Prostate gland (tissue), 2 donors: ENCODE data around the gene UBR4. TPM values are rescaled to one million over a fixed set of nuclear protein-coding genes. Genes with fewer than 3 reads are reported as not detected.
A peak's percentile ranks its signal among the peaks of the same experiment; 100 is the strongest.

Experiments used
- DNase-seq: peaks from one replicate; pipeline ENCODE4 v3.0.0-alpha.2; 2019; ENCODE audit warnings: low spot score
- H3K27ac ChIP-seq, 2 donors: fragments of 200-600 bp; sonication (generic); 2 replicates each; pipeline ENCODE4 v1.5.1; 2017 to 2019
- H3K27me3 ChIP-seq: fragments of 200-600 bp; sonication (generic); replicated peaks from 2 replicates; pipeline ENCODE4 v1.5.1; 2019; ENCODE audit not compliant: insufficient read depth
- H3K36me3 ChIP-seq, 2 donors: fragments of 200-600 bp; sonication (generic); 1 replicate in 1 of 2; 2 replicates in 1 of 2; pipeline versions ENCODE4 v1.5.1 to v1.8.1; 2017 to 2019
- H3K4me1 ChIP-seq: fragments of 200-600 bp; sonication (generic); replicated peaks from 2 replicates; pipeline ENCODE4 v1.5.1; 2019
- H3K4me3 ChIP-seq, 2 donors: fragments of 200-600 bp; sonication (generic); 2 replicates each; pipeline ENCODE4 v1.5.1; 2017 to 2019
- H3K9me3 ChIP-seq: fragments of 200-600 bp; sonication (generic); 2 replicates; pipeline ENCODE4 v1.5.1; 2017
- CTCF ChIP-seq, 4 experiments: fragments of 200-600 bp in 2 of 4; fragments of 450-650 bp in 2 of 4; sonication (generic) in 2 of 4; IDR thresholded peaks; 1 replicate in 3 of 4; 2 replicates in 1 of 4; pipeline ENCODE4 v1.5.1; 2016 to 2019; ENCODE audit warnings: antibody characterized with exemption in 4 of 4, mild to moderate bottlenecking in 2 of 4, moderate library complexity in 2 of 4
- POLR2A ChIP-seq: fragments of 450-650 bp; IDR thresholded peaks from one replicate; pipeline ENCODE4 v1.6.1; 2016; ENCODE audit warnings: antibody characterized with exemption, mild to moderate bottlenecking
- POLR2AphosphoS5 ChIP-seq: sonication (generic); formaldehyde crosslinking; IDR thresholded peaks from one replicate; pipeline ENCODE4 v1.6.1; 2017; ENCODE audit warnings: antibody characterized with exemption
- WGBS: methylation state at CpG from one replicate; pipeline ENCODE4 v1.1.5; 2018; 5-methylcytosine and 5-hydroxymethylcytosine counted together
- intact Hi-C: fragments of 100-400 bp; cut with DNase I; formaldehyde crosslinking; loops from one replicate; pipeline ENCODE4 v1.14.2; 2022
- total RNA-seq, 2 donors: library from RNA; depleted of rRNA; stranded (reverse); fragments of >200 nt; gene quantifications; one replicate each; pipeline ENCODE4 v1.1.0, GENCODE V29; 2016

UBR4 gene
- total RNA-seq, 2 donors from 2014 or later, result 93.5 to 311 TPM

- H3K9me3 ChIP-seq, result no peaks in the 10 kb centered on the region
- no peak overlapping the region for H3K4me3 ChIP-seq
- intact Hi-C loops, result no loop called here
- WGBS, result 69% methylated on average over 5 of the region's 5 CpGs
- no peak overlapping the region for H3K27ac ChIP-seq
- no peaks in the 10 kb centered on the region for H3K27me3 ChIP-seq
- DNase-seq, result no peak
- peaks cover 19 to 22% of the 10 kb centered on the region in 2 donors for H3K36me3 ChIP-seq
- no peak for TF ChIP-seq POLR2AphosphoS5
- no peak for TF ChIP-seq CTCF (IDR thresholded peaks at IDR 0.05)
- no peak for TF ChIP-seq POLR2A
- H3K4me1 ChIP-seq, result no peaks in the 10 kb centered on the region
Observed at GRCh38 chr1:19100028-19100427, 110.0 kb downstream of the UBR4 start.

DNA sequence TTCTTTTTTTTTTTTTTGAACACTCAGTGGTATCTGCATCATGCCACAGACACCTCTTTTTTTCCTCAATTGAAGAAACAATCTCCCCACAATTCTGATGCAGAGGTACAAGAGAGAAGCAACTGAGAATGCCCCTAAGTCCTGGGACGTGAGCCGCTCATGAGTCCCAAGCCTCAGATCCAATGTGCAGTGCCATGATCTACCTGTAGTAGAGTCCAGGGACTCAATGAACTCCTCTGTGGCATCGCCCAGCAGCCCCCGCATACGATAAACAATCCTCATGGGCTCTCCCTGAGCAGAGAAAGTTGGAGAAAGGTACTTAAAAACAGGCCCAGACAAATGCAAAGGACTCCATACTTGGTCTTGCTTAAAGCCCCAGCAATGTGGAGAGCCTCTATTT, 113.1 kb downstream of the UBR4 start:
- TF ChIP-seq POLR2A (no peak), POLR2AphosphoS5 (no peak), CTCF (IDR thresholded peaks at IDR 0.05) (no peak)
- DNase-seq, result no peak
- WGBS, result 95% methylated on average over 5 of the region's 5 CpGs
- Histone ChIP-seq H3K4me1 (no peaks in the 10 kb centered on the region), H3K9me3 (no peaks in the 10 kb centered on the region), H3K36me3 (peaks cover 35 to 41% of the 10 kb centered on the region in 2 donors), H3K27me3 (no peaks in the 10 kb centered on the region), H3K27ac (no peak overlapping the region), H3K4me3 (no peak overlapping the region)
- intact Hi-C loops, result loop anchor here (2.0 to 5.0 kb wide), 2 partner anchors 145 to 190 kb away; no protein-coding TSS in a partner anchor

DNA sequence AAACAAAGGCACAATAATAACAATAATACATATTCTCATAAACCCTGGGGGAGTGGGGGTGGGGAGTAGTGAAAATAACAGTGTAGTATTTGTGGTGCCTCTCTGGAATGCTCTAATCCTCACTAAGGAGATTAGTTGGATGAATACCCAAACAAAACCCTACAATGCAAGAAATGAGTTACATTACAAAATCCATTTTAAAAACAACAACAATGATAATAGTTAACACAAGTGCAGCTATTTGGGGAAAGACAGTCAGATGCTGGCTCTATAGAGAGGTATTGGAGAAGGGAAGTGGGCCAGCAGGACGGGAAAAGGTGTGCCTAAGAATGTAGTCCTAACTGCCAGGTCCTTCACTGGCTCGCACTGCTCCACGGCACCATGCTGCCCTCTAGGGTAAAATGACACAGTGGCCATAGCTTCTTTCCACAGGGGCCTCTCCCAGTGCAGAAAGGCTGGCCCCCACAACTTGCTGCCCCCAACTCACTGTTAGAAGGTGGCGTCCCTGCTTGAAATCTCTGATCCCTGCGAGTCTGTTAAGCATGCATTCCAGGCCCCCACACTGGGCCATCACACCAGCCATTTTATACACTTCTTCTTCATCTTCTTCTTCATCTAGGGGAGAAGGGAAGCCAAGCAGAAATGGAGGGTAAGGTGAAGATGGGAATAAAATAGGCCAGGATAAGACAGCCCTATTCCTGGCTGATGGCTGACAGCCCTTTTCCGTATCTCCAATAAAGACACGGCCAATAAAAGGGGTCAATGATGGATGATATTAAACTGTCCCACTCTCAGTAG, 113.8 kb downstream of the UBR4 start:
- intact Hi-C loops, result loop anchor here (2.0 to 5.0 kb wide), 2 partner anchors 144 to 189 kb away; no protein-coding TSS in a partner anchor
- WGBS, result 52% methylated on average over 7 of the region's 7 CpGs
- peak; percentile 77 for DNase-seq
- Histone ChIP-seq H3K36me3 (peaks cover 34 to 41% of the 10 kb centered on the region in 2 donors), H3K4me1 (no peaks in the 10 kb centered on the region), H3K27ac (no peak overlapping the region), H3K27me3 (no peaks in the 10 kb centered on the region), H3K4me3 (no peak overlapping the region), H3K9me3 (no peaks in the 10 kb centered on the region)
- TF ChIP-seq POLR2A, result no peak
- peak; percentile 80 for TF ChIP-seq POLR2AphosphoS5
- peak; percentile 29 to 86 (median 68) for TF ChIP-seq CTCF (IDR thresholded peaks at IDR 0.05)

- Histone ChIP-seq H3K27me3 (no peaks in the 10 kb centered on the region), H3K9me3 (no peaks in the 10 kb centered on the region), H3K4me3 (no peak overlapping the region), H3K36me3 (peaks cover 24 to 53% of the 10 kb centered on the region in 2 donors), H3K4me1 (peaks cover 9% of the 10 kb centered on the region), H3K27ac (no peak overlapping the region)
- intact Hi-C loops, result loop anchor here (5.0 kb wide), 1 partner anchor 79 kb away; no protein-coding TSS in a partner anchor
- TF ChIP-seq POLR2A, result no peak
- TF ChIP-seq POLR2AphosphoS5, result no peak
- no peak for TF ChIP-seq CTCF (IDR thresholded peaks at IDR 0.05)
- WGBS, result 56% methylated on average over 8 of the region's 8 CpGs
- no peak for DNase-seq
Observed at GRCh38 chr1:19091196-19091953, 118.7 kb downstream of the UBR4 start.
